Endodermal cell (in vitro differentiated cells): ENCODE data around the gene TTC7B. TPM values are rescaled to one million over a fixed set of nuclear protein-coding genes. Genes with fewer than 3 reads are reported as not detected.

Experiments
- DNase-seq: peaks from one replicate; pipeline ENCODE4 v3.0.0-alpha.2; 2017
- H3K27ac ChIP-seq: 2 replicates; pipeline ENCODE4 v1.5.1; 2013; ENCODE audit warnings: mild to moderate bottlenecking, low read depth, low read length, moderate library complexity
- H3K27me3 ChIP-seq: 2 replicates; pipeline ENCODE4 v1.6.1; 2013; ENCODE audit warnings: mild to moderate bottlenecking, low read length, moderate library complexity; ENCODE audit not compliant: insufficient read depth, control insufficient read depth, poor library complexity, severe bottlenecking
- H3K36me3 ChIP-seq: 2 replicates; pipeline ENCODE4 v1.7.0; 2013; ENCODE audit warnings: mild to moderate bottlenecking, low read length, moderate library complexity; ENCODE audit not compliant: control insufficient read depth, insufficient read depth
- H3K4me1 ChIP-seq: one replicate; pipeline ENCODE4 v1.7.0; 2013; ENCODE audit warnings: low read length; ENCODE audit not compliant: control insufficient read depth, insufficient read depth
- H3K4me3 ChIP-seq: 2 replicates; pipeline ENCODE4 v1.5.1; 2013; ENCODE audit warnings: mild to moderate bottlenecking, low read length, moderate library complexity
- H3K9ac ChIP-seq: 2 replicates; pipeline ENCODE4 v1.6.1; 2013; ENCODE audit warnings: mild to moderate bottlenecking, low read length, moderate library complexity; ENCODE audit not compliant: poor library complexity, severe bottlenecking; ENCODE audit errors: extremely low read depth
- H3K9me3 ChIP-seq: 2 replicates; pipeline ENCODE4 v1.6.1; 2013; ENCODE audit warnings: mild to moderate bottlenecking, low read length, moderate library complexity; ENCODE audit not compliant: control insufficient read depth
- H3K27ac Mint-ChIP-seq: 2 replicates; pipeline ENCODE4 v1.8.0; 2020; ENCODE audit warnings: mixed read lengths
- H3K27me3 Mint-ChIP-seq: 2 replicates; pipeline ENCODE4 v1.8.0; 2021; ENCODE audit warnings: mild to moderate bottlenecking, mixed read lengths; ENCODE audit not compliant: insufficient read depth
- H3K36me3 Mint-ChIP-seq: 2 replicates; pipeline ENCODE4 v1.8.0; 2020; ENCODE audit warnings: low read depth, mixed read lengths
- H3K4me1 Mint-ChIP-seq: 2 replicates; pipeline ENCODE4 v1.8.0; 2020; ENCODE audit warnings: mixed read lengths
- H3K4me3 Mint-ChIP-seq: 2 replicates; pipeline ENCODE4 v1.8.0; 2020; ENCODE audit warnings: mild to moderate bottlenecking, moderate library complexity, mixed read lengths
- H3K9me3 Mint-ChIP-seq: 2 replicates; pipeline ENCODE4 v1.8.0; 2020; ENCODE audit warnings: mild to moderate bottlenecking, mixed read lengths
- WGBS, 2 experiments: methylation state at CpG; one replicate each; pipeline versions ENCODE4 v1.1.5 to v1.1.7; 2013; ENCODE audit warnings: missing lambda C conversion rate in 2 of 2, mixed read lengths in 1 of 2; ENCODE audit not compliant: insufficient coverage in 1 of 2, insufficient read length in 1 of 2; 5-methylcytosine and 5-hydroxymethylcytosine counted together
- total RNA-seq, 2 donors: library from RNA; stranded (reverse); fragmentation: NEBNext Ultra II Directional in 1 of 2; extraction: Animal tissue kit (Norgen Biotek cat#: 25700) in 1 of 2; gene quantifications; 2 replicates in 1 of 2; 3 replicates in 1 of 2; pipeline ENCODE4 v1.2.1, GENCODE V29; 2021
- TF ChIP-seq, protein P1 (sequence below): fragments of 200-600 bp; sonication (generic); conservative IDR thresholded peaks from 2 replicates; pipeline ENCODE4 v1.5.0; 2021; ENCODE audit warnings: antibody characterized with exemption, mild to moderate bottlenecking

The TTC7B gene
- total RNA-seq, 2 donors from 2014 or later, result 51.3 to 62.6 TPM

DNA sequence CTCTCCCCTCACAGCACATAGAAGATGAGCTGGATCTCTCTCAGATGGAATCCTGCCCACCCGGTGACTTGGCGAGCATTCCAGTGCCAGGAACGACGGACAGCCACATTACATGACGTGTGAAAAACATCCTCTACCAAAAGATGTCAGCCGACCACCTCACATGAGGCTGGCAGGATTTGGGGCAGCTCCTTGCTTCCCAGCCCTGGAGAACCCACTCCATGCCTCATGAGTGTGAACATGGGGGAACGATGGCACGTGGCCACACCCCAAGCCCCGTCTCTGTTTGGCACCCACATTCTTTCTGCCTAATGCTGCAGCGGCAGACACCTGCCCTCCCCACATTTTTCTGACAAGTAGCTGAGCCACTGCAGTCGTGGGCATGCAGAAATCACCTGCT, 216.9 kb downstream of the TTC7B start:
- H3K27ac ChIP-seq, result no peak overlapping the region
- H3K4me1 Mint-ChIP-seq, result peaks cover 33% of the 10 kb centered on the region
- 86% methylated on average over 6 to 11 of the region's 11 CpGs for WGBS, 2 experiments

DNA sequence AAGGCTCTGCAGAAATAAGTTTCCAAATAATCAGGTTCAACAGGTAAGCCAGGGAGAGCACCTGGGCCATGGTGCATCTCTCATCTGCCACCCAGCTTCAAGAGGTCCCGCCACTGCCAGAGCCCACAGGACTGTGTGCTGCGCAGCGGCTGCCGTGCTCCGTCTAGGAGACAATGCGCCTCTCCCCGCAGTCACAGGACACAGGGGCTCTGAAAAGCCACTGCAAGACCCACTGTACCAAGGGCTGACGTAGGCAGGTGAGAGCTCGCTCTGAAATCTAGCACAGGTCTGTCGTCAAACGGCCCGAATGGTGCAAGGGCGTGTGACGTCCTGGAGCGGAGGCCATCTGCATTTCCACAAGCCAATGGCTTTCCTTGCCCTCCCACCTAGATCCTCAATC, 218.3 kb downstream of the TTC7B start:
- H3K4me3 Mint-ChIP-seq, result no peak overlapping the region
- H3K27ac Mint-ChIP-seq, result no peak overlapping the region
- H3K27ac ChIP-seq, result no peak overlapping the region
- no peaks in the 10 kb centered on the region for H3K27me3 ChIP-seq
- H3K27me3 Mint-ChIP-seq, result no peaks in the 10 kb centered on the region
- H3K9me3 Mint-ChIP-seq, result no peaks in the 10 kb centered on the region
- no peaks in the 10 kb centered on the region for H3K36me3 Mint-ChIP-seq
- H3K4me1 Mint-ChIP-seq, result peaks cover 32% of the 10 kb centered on the region
- no peak overlapping the region for H3K4me3 ChIP-seq
- WGBS, 2 experiments, result 90 to 96% methylated on average over 9 to 15 of the region's 15 CpGs
- TF ChIP-seq, protein P1, sequence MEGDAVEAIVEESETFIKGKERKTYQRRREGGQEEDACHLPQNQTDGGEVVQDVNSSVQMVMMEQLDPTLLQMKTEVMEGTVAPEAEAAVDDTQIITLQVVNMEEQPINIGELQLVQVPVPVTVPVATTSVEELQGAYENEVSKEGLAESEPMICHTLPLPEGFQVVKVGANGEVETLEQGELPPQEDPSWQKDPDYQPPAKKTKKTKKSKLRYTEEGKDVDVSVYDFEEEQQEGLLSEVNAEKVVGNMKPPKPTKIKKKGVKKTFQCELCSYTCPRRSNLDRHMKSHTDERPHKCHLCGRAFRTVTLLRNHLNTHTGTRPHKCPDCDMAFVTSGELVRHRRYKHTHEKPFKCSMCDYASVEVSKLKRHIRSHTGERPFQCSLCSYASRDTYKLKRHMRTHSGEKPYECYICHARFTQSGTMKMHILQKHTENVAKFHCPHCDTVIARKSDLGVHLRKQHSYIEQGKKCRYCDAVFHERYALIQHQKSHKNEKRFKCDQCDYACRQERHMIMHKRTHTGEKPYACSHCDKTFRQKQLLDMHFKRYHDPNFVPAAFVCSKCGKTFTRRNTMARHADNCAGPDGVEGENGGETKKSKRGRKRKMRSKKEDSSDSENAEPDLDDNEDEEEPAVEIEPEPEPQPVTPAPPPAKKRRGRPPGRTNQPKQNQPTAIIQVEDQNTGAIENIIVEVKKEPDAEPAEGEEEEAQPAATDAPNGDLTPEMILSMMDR, result no peak
- no peaks in the 10 kb centered on the region for H3K36me3 ChIP-seq
- no peak for DNase-seq
- no peak overlapping the region for H3K9ac ChIP-seq
- peaks cover 12% of the 10 kb centered on the region for H3K4me1 ChIP-seq
- no peaks in the 10 kb centered on the region for H3K9me3 ChIP-seq

More for the DNA sequence above, 216.9 kb downstream of the TTC7B start:
- Histone ChIP-seq H3K36me3 (no peaks in the 10 kb centered on the region), H3K9ac (no peak overlapping the region), H3K4me3 (no peak overlapping the region), H3K27me3 (no peaks in the 10 kb centered on the region), H3K4me1 (peaks cover 12% of the 10 kb centered on the region), H3K9me3 (no peaks in the 10 kb centered on the region)
- H3K27me3 Mint-ChIP-seq, result no peaks in the 10 kb centered on the region
- TF ChIP-seq, protein P1, result no peak
- H3K4me3 Mint-ChIP-seq, result no peak overlapping the region
- DNase-seq, result no peak
- H3K9me3 Mint-ChIP-seq, result no peaks in the 10 kb centered on the region
- no peaks in the 10 kb centered on the region for H3K36me3 Mint-ChIP-seq
- H3K27ac Mint-ChIP-seq, result peak overlapping the region; percentile 7

DNA sequence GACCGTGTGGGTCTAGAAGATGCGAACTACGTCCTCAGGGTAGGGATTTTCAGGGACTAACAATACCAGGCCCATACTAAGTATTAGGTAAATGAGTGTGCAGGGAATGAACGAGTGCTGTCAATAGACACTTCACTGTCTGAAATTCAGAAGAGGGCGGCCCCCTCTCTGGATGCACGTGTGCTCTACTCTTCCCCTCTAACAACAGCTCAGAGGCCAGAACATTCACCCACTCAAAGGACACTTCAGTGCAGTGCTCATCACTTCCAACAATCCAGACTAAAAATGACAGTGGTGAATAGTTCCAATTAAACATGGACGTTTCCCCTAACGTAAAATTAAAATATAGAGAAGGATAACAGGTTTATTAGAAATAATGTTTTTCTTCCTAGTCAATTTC, 219.5 kb downstream of the TTC7B start:
- no peak for DNase-seq

More for the DNA sequence above, 219.5 kb downstream of the TTC7B start:
- no peak overlapping the region for H3K4me3 ChIP-seq
- no peak overlapping the region for H3K27ac ChIP-seq
- TF ChIP-seq, protein P1, result no peak
- no peak overlapping the region for H3K9ac ChIP-seq
- Mint-ChIP-seq H3K9me3 (no peaks in the 10 kb centered on the region), H3K27ac (no peak overlapping the region), H3K27me3 (no peaks in the 10 kb centered on the region), H3K4me1 (peaks cover 29% of the 10 kb centered on the region), H3K4me3 (no peak overlapping the region), H3K36me3 (peaks cover 2% of the 10 kb centered on the region)
- H3K4me1 ChIP-seq, result peaks cover 12% of the 10 kb centered on the region
- WGBS, 2 experiments, result 83 to 92% methylated on average over 3 to 8 of the region's 8 CpGs
- no peaks in the 10 kb centered on the region for H3K9me3 ChIP-seq
- H3K27me3 ChIP-seq, result no peaks in the 10 kb centered on the region
- no peaks in the 10 kb centered on the region for H3K36me3 ChIP-seq
